Measurements from ENCODE around the gene TCEANC. TPM values are rescaled to one million over a fixed set of nuclear protein-coding genes. Genes with fewer than 3 reads are reported as not detected.
"Not testable (repeated sequence)": the region's sequence is repeated elsewhere in the genome, so short reads cannot be mapped to it uniquely, and the experiment has no call there.

The TCEANC gene
- total and polyA plus RNA-seq, 2 donors from 2014 or later = 2.6 to 5.3 TPM

GRCh38 chrX:13645464-13646153, 7.3 kb upstream of the TCEANC start:
- DNase-seq (no peak), FAIRE-seq (no peak)
- Histone ChIP-seq H3K27me3 (ENCODE audit: control insufficient read depth, insufficient read depth, low read length) (peaks cover 13% of the 10 kb centered on the region), H3K36me3 (ENCODE audit: control insufficient read depth in 2 of 3, insufficient read depth in 3 of 3, low read length in 3 of 3) (no peaks in the 10 kb centered on the region), H3K4me3 (ENCODE audit: low read length in 3 of 3) (no peak overlapping the region), H3K27ac (ENCODE audit: low read depth in 2 of 2, low read length in 2 of 2) (no peak overlapping the region), H3K4me1 (ENCODE audit: control insufficient read depth in 2 of 3, insufficient read depth in 2 of 3, low read depth in 1 of 3, low read length in 3 of 3) (no peaks in the 10 kb centered on the region), H3K9ac (ENCODE audit: low read length in 3 of 3) (no peak overlapping the region), H3K9me3 (ENCODE audit: control insufficient read depth in 2 of 3, insufficient read depth in 1 of 3, low read length in 3 of 3) (no peaks in the 10 kb centered on the region)
- TF ChIP-seq, protein P1, sequence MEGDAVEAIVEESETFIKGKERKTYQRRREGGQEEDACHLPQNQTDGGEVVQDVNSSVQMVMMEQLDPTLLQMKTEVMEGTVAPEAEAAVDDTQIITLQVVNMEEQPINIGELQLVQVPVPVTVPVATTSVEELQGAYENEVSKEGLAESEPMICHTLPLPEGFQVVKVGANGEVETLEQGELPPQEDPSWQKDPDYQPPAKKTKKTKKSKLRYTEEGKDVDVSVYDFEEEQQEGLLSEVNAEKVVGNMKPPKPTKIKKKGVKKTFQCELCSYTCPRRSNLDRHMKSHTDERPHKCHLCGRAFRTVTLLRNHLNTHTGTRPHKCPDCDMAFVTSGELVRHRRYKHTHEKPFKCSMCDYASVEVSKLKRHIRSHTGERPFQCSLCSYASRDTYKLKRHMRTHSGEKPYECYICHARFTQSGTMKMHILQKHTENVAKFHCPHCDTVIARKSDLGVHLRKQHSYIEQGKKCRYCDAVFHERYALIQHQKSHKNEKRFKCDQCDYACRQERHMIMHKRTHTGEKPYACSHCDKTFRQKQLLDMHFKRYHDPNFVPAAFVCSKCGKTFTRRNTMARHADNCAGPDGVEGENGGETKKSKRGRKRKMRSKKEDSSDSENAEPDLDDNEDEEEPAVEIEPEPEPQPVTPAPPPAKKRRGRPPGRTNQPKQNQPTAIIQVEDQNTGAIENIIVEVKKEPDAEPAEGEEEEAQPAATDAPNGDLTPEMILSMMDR (IDR thresholded peaks at IDR 0.05; ENCODE audit: borderline replicate concordance, extremely low read depth, insufficient read depth) = no peak
- intact Hi-C loops (cut with DNase I) = loop anchor here (10.0 kb wide), 1 partner anchor 141 kb away; no protein-coding TSS in a partner anchor

GRCh38 chrX:13646154-13646549, 6.8 kb upstream of the TCEANC start:
- H3K36me3 ChIP-seq (ENCODE audit: control insufficient read depth in 2 of 3, insufficient read depth in 3 of 3, low read length in 3 of 3) = no peaks in the 10 kb centered on the region
- DNase-seq (peak in 4 of 5 donors; percentile 52 to 87 (median 72)), FAIRE-seq (peak; percentile 32)
- H3K9me3 ChIP-seq (ENCODE audit: control insufficient read depth in 2 of 3, insufficient read depth in 1 of 3, low read length in 3 of 3) = no peaks in the 10 kb centered on the region
- intact Hi-C loops (cut with DNase I) = loop anchor here (10.0 kb wide), 1 partner anchor 141 kb away; no protein-coding TSS in a partner anchor
- no peak overlapping the region for H3K4me3 ChIP-seq (ENCODE audit: low read length in 3 of 3)
- TF ChIP-seq, protein P1 (IDR thresholded peaks at IDR 0.05; ENCODE audit: borderline replicate concordance, extremely low read depth, insufficient read depth) = peak; percentile 61
- no peak overlapping the region for H3K9ac ChIP-seq (ENCODE audit: low read length in 3 of 3)
- H3K27ac ChIP-seq (ENCODE audit: low read depth in 2 of 2, low read length in 2 of 2) = no peak overlapping the region
- H3K4me1 ChIP-seq (ENCODE audit: control insufficient read depth in 2 of 3, insufficient read depth in 2 of 3, low read depth in 1 of 3, low read length in 3 of 3) = no peaks in the 10 kb centered on the region
- H3K27me3 ChIP-seq (ENCODE audit: control insufficient read depth, insufficient read depth, low read length) = peaks cover 18% of the 10 kb centered on the region

DNA sequence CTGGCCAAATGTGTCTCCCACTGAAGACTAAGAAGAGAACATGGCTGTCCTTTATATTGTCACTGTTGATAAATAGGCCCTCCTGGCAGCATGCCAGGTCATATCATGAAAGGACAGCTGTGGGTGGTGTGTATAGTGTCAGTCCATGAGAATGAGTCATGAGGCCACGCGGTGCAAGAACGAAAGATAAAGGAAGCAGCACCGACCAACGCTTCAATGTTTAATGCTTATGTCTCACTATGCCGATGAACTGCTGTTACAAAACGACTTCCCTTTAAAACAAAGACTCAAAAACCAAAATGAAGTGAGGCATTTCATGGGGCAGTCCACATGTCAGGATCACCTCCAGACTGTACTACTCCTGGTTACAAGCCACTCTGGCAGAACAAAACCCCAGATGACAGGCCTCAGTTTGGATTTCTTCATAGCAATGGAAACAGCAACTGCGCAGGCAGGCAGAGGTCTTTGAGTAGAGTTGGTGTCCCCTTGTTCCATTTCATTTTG, 5.2 kb upstream of the TCEANC start:
- H3K27me3 ChIP-seq (ENCODE audit: control insufficient read depth, insufficient read depth, low read length) = peaks cover 19% of the 10 kb centered on the region
- intact Hi-C loops (cut with DNase I) = loop anchor here (10.0 kb wide), 1 partner anchor 143 kb away; no protein-coding TSS in a partner anchor
- no peak for FAIRE-seq
- TF ChIP-seq, protein P1 (IDR thresholded peaks at IDR 0.05; ENCODE audit: borderline replicate concordance, extremely low read depth, insufficient read depth) = no peak
- peak in 3 of 5 donors; percentile 19 to 51 (median 43) for DNase-seq
- peaks cover 0 to 5% (median 0%) of the 10 kb centered on the region in 3 donors for H3K4me1 ChIP-seq (ENCODE audit: control insufficient read depth in 2 of 3, insufficient read depth in 2 of 3, low read depth in 1 of 3, low read length in 3 of 3)
- no peaks in the 10 kb centered on the region for H3K9me3 ChIP-seq (ENCODE audit: control insufficient read depth in 2 of 3, insufficient read depth in 1 of 3, low read length in 3 of 3)
- H3K4me3 ChIP-seq (ENCODE audit: low read length in 3 of 3) = no peak overlapping the region
- no peaks in the 10 kb centered on the region for H3K36me3 ChIP-seq (ENCODE audit: control insufficient read depth in 2 of 3, insufficient read depth in 3 of 3, low read length in 3 of 3)
- H3K9ac ChIP-seq (ENCODE audit: low read length in 3 of 3) = no peak overlapping the region
- H3K27ac ChIP-seq (ENCODE audit: low read depth in 2 of 2, low read length in 2 of 2) = peak overlapping the region in 1 of 2 donors; percentile 41

- H3K27ac ChIP-seq (ENCODE audit: low read depth in 2 of 2, low read length in 2 of 2); H3K9ac ChIP-seq (ENCODE audit: low read length in 3 of 3); H3K36me3 ChIP-seq (ENCODE audit: control insufficient read depth in 2 of 3, insufficient read depth in 3 of 3, low read length in 3 of 3); H3K4me3 ChIP-seq (ENCODE audit: low read length in 3 of 3); H3K9me3 ChIP-seq (ENCODE audit: control insufficient read depth in 2 of 3, insufficient read depth in 1 of 3, low read length in 3 of 3); DNase-seq; H3K4me1 ChIP-seq (ENCODE audit: control insufficient read depth in 2 of 3, insufficient read depth in 2 of 3, low read depth in 1 of 3, low read length in 3 of 3): not testable (repeated sequence)
- FAIRE-seq = peak; percentile 13
- intact Hi-C loops (cut with DNase I) = loop anchor here (10.0 kb wide), 1 partner anchor 144 kb away; no protein-coding TSS in a partner anchor
- peaks cover 19% of the 10 kb centered on the region for H3K27me3 ChIP-seq (ENCODE audit: control insufficient read depth, insufficient read depth, low read length)
These were observed 4.6 kb upstream of the TCEANC start for GRCh38 chrX:13648336-13648735.

Measured in kidney (tissue), 14 donors.